GM21737 (cell line): ENCODE data around the gene TPM4.

ENCODE experiments used
- ATAC-seq: cut with Tn5 transposase; IDR thresholded peaks from one replicate; pipeline ENCODE4 v1.9.1; 2021; ENCODE audit warnings: mild to moderate bottlenecking, moderate library complexity; ENCODE audit not compliant: unreplicated experiment

TPM4 gene

GRCh38 chr19:16121967-16122366, 45.7 kb downstream of the TPM4 start:
- no peak for ATAC-seq

DNA sequence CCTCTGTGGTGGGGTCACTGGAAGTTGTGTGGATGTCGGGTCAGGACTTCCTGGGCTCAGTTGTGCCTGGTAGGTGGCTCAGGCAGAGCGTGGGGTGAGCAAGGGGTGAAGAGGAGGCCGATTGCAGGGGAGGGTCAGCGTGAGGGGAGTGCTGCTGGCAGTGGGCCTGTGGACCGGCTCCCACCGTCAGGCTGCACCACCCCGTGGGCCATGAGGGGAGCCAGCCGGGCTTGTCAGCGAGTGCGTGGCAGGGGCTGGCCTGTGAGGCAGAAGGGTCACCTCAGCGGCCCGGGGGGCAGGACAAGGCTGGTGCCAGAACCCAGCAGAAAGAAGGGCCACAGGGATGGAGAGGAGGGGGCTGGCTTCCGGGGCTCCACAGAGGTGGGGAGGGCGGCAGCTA, 48.7 kb downstream of the TPM4 start:
- no peak for ATAC-seq

DNA sequence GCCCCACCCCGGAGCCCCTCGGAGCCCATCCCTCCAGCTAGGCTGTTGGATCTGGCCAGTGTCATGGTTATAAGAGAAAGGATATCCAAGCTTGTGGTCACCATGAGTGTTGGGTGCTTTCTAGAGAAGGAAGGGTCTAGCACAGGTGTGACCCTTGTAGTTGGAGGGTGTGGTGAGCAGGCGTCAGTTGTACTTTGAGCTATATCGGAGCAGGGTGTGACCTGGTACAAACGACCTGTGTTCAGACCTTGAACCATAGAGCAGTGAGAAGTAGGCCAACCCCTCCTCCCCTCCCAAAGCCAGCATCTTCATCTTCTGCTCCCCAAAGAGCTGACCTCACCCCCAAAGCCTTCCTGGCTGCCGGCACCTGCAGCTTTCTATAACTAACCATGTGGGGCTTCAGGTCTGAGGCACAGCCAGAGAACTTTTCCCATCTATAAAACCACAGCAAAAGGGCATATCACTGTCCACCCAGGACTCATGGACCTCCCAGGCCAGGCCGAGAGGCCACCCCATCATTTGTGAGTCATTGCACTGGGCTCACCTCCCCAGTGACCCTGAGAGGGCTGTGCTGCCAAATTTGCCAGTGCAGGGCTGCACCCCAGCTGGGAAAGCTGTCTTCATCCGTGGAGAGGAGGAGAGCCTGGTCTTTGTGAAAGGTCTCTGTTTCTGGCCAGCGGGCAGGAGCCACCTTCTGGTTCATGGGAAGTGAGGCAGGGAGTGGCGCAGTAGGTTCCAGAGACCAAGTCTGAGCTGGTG, 49.6 kb downstream of the TPM4 start:
- no peak for ATAC-seq

GRCh38 chr19:16127080-16127479, 50.8 kb downstream of the TPM4 start:
- ATAC-seq, result no peak

- no peak for ATAC-seq
Observed at GRCh38 chr19:16127776-16128371, 51.6 kb downstream of the TPM4 start.

GRCh38 chr19:16131648-16132047, 55.4 kb downstream of the TPM4 start:
- ATAC-seq, result no peak

- ATAC-seq, result no peak
Observed at GRCh38 chr19:16133818-16134217, 57.5 kb downstream of the TPM4 start.

- no peak for ATAC-seq
Observed at GRCh38 chr19:16134510-16134909, 58.2 kb downstream of the TPM4 start.

GRCh38 chr19:16135430-16136127, 59.3 kb downstream of the TPM4 start:
- ATAC-seq, result no peak

GRCh38 chr19:16136185-16136999, 60.1 kb downstream of the TPM4 start:
- ATAC-seq, result no peak

GRCh38 chr19:16139752-16140151, 63.5 kb downstream of the TPM4 start:
- ATAC-seq, result no peak

DNA sequence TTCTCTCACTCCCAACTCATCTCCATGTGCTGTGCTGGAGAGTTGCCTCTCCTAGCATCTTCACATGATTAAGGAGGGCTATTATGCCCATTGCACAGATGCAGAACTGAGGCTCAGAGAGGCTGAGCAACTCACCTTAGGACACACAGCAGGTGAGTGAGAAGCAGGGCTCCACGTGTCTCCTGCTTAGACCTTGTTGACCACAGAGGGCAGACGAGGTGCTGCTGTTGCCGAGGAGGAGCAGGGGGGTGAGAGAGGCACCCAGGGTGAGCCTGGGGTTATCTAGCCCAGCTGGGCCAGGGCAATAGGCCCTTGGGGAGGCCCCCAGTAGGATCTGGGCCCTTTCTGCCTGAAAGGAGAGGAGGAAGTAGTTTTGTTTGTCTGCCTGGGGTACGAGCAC, 64.7 kb downstream of the TPM4 start:
- peak; percentile 40 for ATAC-seq

GRCh38 chr19:16142032-16142580, 65.8 kb downstream of the TPM4 start:
- ATAC-seq, result no peak

DNA sequence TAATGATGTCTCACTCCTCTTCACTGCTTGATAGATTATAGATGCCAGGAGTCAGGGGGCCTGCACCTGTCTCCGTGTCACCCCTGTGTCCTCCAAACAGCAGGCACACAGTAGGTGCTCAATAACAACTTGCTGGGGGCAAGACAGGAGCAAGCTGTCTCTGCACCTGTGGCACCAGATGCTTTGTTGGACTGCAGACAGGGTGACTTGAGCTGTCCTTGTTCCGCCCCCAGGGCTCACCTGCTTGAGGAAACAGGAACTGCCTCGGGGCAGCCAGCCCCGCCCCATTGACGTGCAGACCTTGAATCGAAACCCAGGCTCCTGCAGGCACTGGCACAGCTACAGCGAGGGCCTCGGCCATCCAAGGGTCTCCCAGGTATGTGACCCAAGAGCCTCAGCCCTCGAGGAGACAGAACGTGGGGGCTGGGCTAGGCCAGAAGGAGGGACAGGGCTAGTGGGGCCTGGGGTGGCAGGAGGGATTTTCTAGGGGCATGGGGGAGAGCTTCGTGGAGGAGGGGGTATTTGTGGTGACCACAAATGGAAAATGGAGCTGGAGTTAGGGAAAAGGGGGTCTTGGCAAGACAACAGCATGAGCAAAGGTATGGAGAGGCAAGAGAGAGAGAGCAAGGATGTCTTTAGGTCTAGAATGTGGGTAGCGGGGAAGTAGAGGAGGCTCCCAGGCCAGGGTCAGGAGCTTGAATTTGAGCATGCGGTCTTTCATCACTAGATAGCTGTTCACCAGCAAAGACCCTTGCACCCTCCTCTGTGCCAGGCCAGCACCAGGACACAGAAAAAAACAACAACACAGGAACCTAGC, 67.3 kb downstream of the TPM4 start, which contains the start of gene HSH2D:
Gene HSH2D (plus strand): TSS at position 287 of the 817 bp plus-strand sequence. CDS start 5,066 bp downstream, outside the sequence.
- peak; percentile 66 for ATAC-seq

DNA sequence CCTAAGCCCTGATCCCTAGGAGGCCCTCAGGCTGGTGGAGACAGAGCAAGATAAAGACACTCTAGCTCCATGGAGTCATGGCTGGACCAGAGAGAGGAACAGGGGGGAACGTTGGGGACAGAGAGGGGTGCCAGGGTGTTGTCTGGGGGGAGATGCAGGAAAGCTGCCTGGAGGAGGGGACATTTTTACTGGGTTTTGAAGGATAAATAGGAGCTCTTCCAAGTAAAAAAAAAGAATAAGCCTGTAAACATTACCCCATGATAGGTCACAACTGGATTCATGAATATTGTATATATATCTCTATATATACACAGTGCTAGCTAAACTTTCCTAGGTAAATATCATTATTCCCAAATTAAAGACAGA, 67.9 kb downstream of the TPM4 start:
- no peak for ATAC-seq

GRCh38 chr19:16146112-16146511, 69.8 kb downstream of the TPM4 start:
- no peak for ATAC-seq

- ATAC-seq, result no peak
Observed at GRCh38 chr19:16148443-16149229, 72.3 kb downstream of the TPM4 start.
